ENCODE measurements around the gene HEYL.

HEYL gene

DNA sequence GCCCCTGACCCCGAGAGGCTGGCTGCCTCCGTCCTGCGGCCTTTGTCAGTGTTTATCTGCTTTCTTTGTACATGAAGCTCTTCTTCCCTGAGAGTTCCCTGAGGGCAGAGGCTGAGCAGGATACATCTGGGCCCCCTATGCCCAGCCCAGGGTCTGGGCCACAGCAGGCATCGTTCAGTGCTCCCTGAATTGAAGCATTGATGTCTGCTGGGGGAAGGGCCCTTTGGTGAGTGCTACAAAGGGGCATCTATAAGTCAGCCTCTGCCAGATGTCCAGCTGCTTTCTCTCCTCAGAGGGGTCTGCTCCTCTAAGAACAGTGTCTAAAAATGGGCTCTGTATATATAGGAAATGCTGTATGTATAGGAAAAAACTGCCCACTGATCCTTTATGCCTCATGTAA, 2.1 kb downstream of the HEYL start:
- no peak for DNase-seq (ENCODE audit: low read depth)

DNA sequence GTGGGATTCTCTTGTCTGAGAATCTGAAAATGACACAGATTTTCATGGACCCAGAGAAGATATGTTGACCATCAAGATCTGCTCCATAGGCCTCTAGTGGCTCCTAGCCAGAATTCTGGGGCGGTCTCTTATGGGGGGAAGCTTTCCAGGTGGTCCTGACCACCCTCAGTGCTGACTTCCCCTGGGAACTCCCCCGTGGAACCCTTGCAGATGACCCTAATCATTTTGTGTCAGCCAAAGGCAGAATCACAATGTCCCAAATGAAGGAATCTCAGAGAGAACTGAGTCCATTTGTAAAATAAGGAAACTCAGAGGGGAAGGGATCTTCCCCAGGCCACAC, 3.6 kb downstream of the HEYL start:
- DNase-seq (ENCODE audit: low read depth), result no peak

GRCh38 chr1:39635205-39635870, 4.1 kb downstream of the HEYL start:
- no peak for DNase-seq (ENCODE audit: low read depth)

DNA sequence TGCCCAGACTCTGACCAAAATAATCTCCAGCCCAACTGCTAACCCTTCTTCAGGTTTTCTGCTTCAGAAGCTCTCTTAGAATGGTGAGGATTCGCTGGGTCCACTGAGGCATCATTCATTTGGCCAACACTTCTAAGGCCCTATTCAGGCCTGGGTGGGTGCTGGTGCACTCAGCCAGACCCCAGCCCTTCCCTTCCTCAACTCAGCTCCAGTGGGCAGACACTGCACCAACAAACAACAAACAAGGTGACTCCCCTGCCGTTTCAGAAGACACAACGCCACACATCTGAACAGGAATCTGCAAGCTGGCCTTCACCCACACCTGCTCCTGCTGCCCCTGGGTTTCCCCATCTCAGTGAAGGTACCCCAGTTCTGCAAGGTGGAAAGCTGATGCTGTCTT, 6.0 kb downstream of the HEYL start:
- no peak for DNase-seq (ENCODE audit: low read depth)

DNA sequence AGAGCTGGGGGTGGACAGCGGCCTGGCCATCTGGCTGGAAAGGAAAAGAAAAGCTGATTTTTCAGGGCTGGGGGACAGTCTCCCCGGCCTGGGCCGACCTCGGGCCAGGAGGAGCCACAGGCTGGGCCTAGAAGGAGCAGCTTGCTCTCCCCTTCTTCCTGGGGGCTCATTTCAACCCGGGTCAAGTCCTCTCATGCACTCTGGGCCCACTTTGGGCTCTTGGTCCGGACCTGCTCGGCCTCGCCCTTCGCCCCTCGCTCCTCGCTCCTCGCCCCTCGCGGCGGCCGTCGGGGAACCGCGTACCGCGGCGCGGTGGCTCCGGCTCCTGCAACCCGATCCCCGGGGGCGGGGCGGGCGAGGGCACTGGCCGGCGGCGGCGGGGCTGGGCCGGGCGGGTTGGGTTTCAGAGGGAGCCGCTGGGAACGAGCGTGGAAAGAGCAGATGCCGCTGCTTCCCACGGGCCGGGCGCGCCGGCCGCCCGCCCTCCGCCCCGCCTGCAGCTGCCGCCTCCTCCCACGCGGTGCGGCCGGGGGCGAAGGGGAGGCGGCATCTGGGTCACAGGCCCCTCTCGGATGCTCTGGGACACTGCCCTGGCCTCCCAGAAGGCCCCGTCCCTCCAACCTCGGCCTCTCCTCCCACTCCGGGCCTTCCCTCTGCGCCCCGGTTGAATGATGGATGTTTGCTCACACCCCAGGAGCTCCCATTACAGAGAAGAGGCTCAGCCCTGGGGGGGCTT, 6.6 kb downstream of the HEYL start:
- DNase-seq (ENCODE audit: low read depth), result peak; percentile 38

DNA sequence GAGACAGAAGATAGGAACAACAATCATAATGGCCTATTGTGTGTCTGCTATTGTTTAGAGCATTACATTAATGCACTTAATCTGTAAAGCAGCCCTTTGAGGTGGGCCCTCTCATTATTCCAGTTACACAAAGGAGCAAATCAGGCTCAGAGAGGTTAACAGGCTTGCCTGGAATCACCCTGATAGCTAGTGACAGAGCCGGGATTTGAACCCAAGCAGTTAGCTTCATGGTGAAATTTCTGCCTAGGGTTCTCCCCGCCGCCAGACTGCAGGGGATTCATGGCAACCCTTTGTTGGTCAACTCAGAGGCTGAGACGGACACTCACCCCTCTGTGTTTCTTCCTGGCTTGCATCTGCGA, 7.1 kb downstream of the HEYL start:
- DNase-seq (ENCODE audit: low read depth), result no peak

DNA sequence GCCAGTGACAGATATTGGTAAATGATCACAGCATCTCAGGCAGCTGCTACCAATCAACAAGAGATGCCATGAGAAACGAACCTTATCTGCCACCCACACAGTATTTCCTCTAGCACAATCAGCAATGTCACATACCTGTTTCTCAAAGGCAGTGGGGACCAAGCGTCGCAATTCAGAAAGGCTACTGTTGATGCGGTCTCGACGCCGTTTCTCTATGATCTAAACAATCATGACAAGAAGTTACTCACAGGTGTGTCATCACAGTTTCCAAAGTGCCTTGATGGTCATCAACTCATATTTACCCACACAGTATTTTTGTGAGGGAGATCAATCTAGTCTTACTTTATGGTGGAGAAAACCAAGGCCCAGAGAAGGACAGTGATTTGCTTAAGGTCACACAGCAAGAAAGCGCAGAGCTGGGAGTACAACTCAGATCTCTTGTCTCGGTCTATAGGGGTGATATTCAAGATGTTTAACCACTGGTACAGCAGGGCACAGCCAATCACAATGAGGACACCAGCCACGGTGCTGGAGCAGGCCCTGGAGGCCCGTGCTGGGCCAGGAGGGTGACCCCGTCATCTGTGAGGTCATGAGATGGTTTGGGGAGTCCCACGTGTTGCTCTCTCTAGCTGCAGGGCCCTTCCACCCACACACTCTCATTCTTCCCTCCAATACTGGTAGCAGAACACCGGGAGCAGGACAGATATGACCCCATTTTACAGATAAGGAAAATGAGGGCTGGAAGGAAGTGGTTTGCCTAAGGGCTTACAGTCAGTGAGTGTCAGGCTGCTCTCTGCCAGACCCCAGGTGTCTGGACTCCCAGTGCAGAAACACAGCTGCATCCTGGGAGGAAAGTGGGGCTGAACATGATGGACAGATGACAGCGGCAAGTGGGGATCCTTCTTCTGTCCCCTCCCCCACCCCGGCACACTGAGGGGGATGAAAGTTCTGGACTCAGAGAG, 7.8 kb downstream of the HEYL start:
- DNase-seq (ENCODE audit: low read depth), result no peak

GRCh38 chr1:39628807-39629350, 10.6 kb downstream of the HEYL start:
- no peak for DNase-seq (ENCODE audit: low read depth)

DNA sequence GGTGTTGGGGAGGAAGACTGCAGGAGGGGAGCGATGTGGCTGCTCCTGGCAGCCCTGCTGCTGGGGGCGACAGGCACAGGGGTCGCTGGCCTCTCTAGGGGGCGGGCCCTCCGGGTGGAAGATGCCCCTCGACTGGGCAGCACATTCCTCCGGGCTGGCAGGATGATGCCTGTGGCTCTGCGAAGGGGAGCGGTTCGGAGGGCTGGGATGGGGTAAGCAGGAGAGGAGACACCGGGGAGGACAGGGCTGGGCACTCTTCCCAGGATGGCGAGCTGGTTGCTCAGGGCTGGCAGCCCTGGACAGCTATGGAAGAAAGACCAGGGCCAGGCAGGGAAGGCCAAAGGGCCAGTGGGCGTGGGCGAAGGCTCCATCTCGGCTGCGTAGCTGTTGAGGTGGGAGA, 12.8 kb downstream of the HEYL start:
- DNase-seq (ENCODE audit: low read depth), result no peak

GRCh38 chr1:39625462-39626273, 13.8 kb downstream of the HEYL start:
- DNase-seq (ENCODE audit: low read depth), result peak; percentile 28

DNA sequence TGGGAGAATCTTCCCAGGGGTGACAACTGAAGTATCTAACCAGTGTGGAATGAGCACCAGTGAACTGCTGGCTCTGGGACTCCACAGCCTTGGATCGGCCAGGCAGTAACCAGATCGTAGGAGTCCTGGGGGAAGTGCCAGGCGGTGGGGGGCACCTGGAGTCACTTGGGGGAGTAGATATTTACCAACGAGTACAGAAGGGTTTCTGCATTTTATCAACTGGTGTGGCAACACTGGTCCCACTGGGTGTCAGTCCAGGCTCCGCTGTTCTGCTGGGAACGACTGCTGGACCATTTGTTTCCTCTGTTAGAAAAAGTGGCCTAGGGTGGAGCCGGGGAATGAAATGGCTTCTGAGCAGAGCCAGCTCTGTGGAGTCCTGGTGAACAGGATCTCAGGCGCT, 14.4 kb downstream of the HEYL start:
- no peak for DNase-seq (ENCODE audit: low read depth)

DNA sequence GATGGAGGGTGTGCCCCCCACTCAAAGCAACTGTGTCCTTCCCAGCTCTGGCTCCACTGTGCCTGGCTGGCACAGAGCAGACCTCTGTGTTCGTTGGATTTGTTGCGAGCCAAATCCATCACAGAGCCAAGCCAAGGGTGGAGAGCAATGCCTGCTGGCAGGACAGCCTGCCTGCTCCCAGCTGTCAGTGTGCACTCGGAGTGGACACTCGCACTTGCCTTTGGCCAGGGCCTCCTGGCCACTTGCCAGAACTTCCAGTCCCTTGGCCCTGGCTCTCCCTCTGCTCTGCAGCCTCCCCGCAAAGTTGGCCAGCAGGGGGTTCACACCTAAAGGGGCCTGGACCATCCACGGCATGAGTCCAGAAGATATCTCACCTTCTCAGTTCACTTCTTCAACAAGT, 16.4 kb downstream of the HEYL start:
- DNase-seq (ENCODE audit: low read depth), result no peak

DNA sequence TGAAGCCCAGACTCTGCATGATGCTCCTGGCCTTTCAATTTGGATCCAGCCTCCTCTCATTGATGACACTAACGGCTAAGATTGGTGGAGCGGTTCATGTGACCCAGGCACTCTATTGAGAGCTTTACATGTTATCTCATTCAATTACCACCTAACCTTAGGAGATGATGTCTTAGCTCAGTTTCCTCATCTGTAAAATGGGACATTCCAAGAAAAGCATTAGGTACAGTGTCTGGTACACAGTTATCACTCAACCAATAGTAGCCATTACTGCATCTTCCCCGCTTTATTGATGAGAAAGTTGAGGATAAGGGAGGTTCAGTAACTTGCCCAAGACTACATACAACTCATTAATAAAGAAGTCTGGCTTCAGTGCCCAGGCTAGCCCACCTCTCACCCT, 17.0 kb downstream of the HEYL start:
- no peak for DNase-seq (ENCODE audit: low read depth)

- DNase-seq (ENCODE audit: low read depth), result no peak
These were observed 18.7 kb downstream of the HEYL start for GRCh38 chr1:39620659-39621165.

GRCh38 chr1:39617488-39618049, 21.9 kb downstream of the HEYL start:
- DNase-seq (ENCODE audit: low read depth), result no peak

- DNase-seq (ENCODE audit: low read depth), result no peak
These were observed 24.3 kb downstream of the HEYL start for GRCh38 chr1:39615086-39615673.

DNA sequence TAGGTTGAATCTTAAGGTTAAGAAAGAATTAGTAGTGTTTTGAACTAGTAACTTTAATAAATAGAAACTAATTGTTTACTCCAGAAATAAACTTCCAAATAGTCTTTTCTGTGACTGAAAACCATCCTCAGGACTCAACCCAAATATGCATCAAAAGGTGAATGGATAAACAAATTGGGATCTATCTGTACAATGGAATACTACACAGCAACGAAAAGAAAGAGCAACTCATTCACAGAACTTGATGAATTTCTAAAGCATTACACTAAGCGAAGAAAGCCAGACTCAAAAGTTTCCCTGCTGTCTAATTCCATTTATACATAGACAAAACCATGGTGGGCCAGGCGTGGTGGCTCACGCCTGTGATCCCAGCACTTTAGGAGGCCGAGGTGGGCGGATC, 25.0 kb downstream of the HEYL start:
- DNase-seq (ENCODE audit: low read depth), result no peak

DNA sequence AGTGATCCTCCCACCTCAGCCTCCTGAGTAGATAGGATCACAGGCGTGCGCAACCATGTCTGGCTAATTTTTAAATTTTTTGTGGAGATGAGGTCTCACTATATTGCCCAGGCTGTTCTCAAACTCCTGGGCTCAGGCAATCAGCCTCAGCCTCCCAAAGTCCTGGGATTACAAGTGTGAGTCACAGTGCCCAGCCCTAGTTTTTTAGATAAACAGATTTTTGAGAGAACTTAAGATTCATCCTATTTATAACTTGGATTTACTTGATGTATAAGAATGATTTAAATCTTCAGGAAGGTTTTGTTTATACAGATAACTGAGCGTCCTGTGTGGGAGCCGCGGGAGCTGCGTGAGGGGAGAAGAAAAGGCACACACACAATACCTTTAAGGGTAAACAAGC, 26.2 kb downstream of the HEYL start:
- no peak for DNase-seq (ENCODE audit: low read depth)

GRCh38 chr1:39609618-39610331, 29.7 kb downstream of the HEYL start:
- DNase-seq (ENCODE audit: low read depth), result no peak

GRCh38 chr1:39608921-39609320, 30.5 kb downstream of the HEYL start:
- DNase-seq (ENCODE audit: low read depth), result no peak
